Common myeloid progenitor, CD34-positive (primary cell): ENCODE measurements around the gene COMMD1.
"Not testable (repeated sequence)": the region's sequence is repeated elsewhere in the genome, so short reads cannot be mapped to it uniquely, and the experiment has no call there.

Source experiments
- CTCF ChIA-PET: fragments of 350-600 bp; sonication (Branson Sonifier 250); formaldehyde crosslinking; loops from one replicate; lab custom pipeline; 2021; ENCODE audit warnings: antibody characterized with exemption; lab: Charles Lee
- POLR2A ChIA-PET: fragments of 350-600 bp; sonication (Branson Sonifier 250); formaldehyde crosslinking; loops from one replicate; lab custom pipeline; 2021; ENCODE audit warnings: antibody characterized with exemption; lab: Charles Lee
- DNase-seq, 3 donors: peaks; one replicate each; pipeline versions ENCODE4 v3.0.0 to v3.0.0-alpha.2; 2013
- H3K27ac ChIP-seq, 2 experiments: 1 replicate in 1 of 2; 2 replicates in 1 of 2; pipeline ENCODE4 v1.7.0; 2013; ENCODE audit warnings: inconsistent platforms in 2 of 2, low read length in 2 of 2, mild to moderate bottlenecking in 2 of 2, low read depth in 1 of 2, moderate library complexity in 1 of 2; ENCODE audit not compliant: severe bottlenecking in 2 of 2, insufficient read depth in 1 of 2, poor library complexity in 1 of 2
- H3K27me3 ChIP-seq, 5 experiments: replicated peaks in 2 of 5; 1 replicate in 3 of 5; 2 replicates in 2 of 5; pipeline versions ENCODE4 v1.6.1 to v1.7.0; 2013; ENCODE audit warnings: low read length in 4 of 5, mild to moderate bottlenecking in 2 of 5, moderate library complexity in 2 of 5, inconsistent platforms in 1 of 5; ENCODE audit not compliant: insufficient read depth in 5 of 5, control insufficient read depth in 4 of 5
- H3K36me3 ChIP-seq, 4 experiments: 1 replicate in 2 of 4; 2 replicates in 2 of 4; pipeline versions ENCODE4 v1.6.1 to v1.7.0; 2013; ENCODE audit warnings: low read length in 3 of 4, control low read depth in 1 of 4, mild to moderate bottlenecking in 1 of 4; ENCODE audit not compliant: control insufficient read depth in 4 of 4, insufficient read depth in 4 of 4
- H3K4me1 ChIP-seq, 4 experiments: 1 replicate in 3 of 4; 2 replicates in 1 of 4; pipeline versions ENCODE4 v1.6.1 to v1.7.1; 2013; ENCODE audit warnings: low read length in 3 of 4, mild to moderate bottlenecking in 3 of 4, control low read depth in 1 of 4, inconsistent platforms in 1 of 4, moderate library complexity in 1 of 4; ENCODE audit not compliant: control insufficient read depth in 4 of 4, insufficient read depth in 4 of 4; ENCODE audit errors: control extremely low read depth in 1 of 4
- H3K4me3 ChIP-seq, 7 experiments: 1 replicate in 4 of 7; 2 replicates in 3 of 7; pipeline versions ENCODE4 v1.5.1 to v1.7.0; 2013; ENCODE audit warnings: mild to moderate bottlenecking in 7 of 7, low read length in 6 of 7, moderate library complexity in 6 of 7, inconsistent platforms in 2 of 7, low read depth in 2 of 7, control low read depth in 1 of 7; ENCODE audit not compliant: insufficient read depth in 4 of 7, control insufficient read depth in 1 of 7; ENCODE audit errors: extremely low read depth in 1 of 7
- H3K9me3 ChIP-seq, 5 experiments: 1 replicate in 4 of 5; 2 replicates in 1 of 5; pipeline versions ENCODE4 v1.6.1 to v1.7.1; 2013; ENCODE audit warnings: low read length in 4 of 5, mild to moderate bottlenecking in 2 of 5, inconsistent platforms in 1 of 5, low read depth in 1 of 5, moderate library complexity in 1 of 5; ENCODE audit not compliant: control insufficient read depth in 4 of 5, insufficient read depth in 2 of 5; ENCODE audit errors: control extremely low read depth in 1 of 5
- WGBS: methylation state at CpG from one replicate; pipeline ENCODE4 v1.1.5; 2013; ENCODE audit not compliant: insufficient coverage; 5-methylcytosine and 5-hydroxymethylcytosine counted together

COMMD1 gene

DNA sequence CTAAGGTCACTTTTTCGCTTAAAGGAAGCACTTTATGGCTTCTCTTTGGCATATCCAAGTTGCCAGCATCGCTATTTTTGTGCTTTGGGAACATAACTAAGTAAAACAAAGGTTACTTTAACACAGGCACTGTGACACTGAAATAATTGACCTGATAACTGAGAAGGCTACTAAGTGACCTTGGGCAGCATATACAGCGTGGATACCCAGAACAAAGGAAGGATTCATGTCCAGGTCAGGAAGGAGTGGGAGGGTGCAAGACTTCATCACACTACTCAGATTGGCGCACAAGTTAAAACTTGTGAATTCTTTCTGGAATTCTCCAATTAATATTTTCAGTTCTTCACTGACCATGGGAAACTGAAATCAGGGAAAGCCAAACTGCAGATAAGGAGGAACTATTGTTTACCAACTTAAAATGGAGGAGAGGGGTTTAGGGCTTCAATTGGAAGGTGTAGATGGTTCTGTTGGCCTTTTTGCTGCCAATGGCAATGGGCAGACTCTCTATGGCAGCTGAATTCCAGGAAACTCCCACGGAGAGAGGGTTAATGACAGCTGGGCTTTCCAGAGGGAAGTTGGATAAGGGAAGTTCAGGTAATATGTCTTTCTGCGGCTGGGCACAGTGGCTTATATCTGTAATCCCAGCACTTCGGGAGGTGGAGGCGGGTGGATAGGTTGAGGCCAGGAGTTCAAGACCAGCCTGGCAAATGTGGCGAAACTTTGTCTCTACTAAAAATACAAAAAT, 45.3 kb downstream of the COMMD1 start:
- H3K36me3 ChIP-seq = no peaks in the 10 kb centered on the region
- H3K4me1 ChIP-seq = peaks cover 0 to 2% (median 0%) of the 10 kb centered on the region in 4 experiments
- no peak overlapping the region for H3K27ac ChIP-seq
- H3K4me3 ChIP-seq = no peak overlapping the region
- H3K27me3 ChIP-seq = no peaks in the 10 kb centered on the region
- DNase-seq = no peak
- 99% methylated on average over 9 of the region's 9 CpGs for WGBS
- ChIA-PET POLR2A (no interaction called here), CTCF (no interaction called here)
- peaks cover 0 to 12% (median 5%) of the 10 kb centered on the region in 5 experiments for H3K9me3 ChIP-seq

- CTCF ChIA-PET = interaction anchor here (0.8 kb wide), 1 partner anchor 60 kb away, joined by 3 read pairs; no protein-coding TSS in a partner anchor
- WGBS = 100% methylated on average over 1 of the region's 2 CpGs
- peaks cover 0 to 2% (median 0%) of the 10 kb centered on the region in 4 experiments for H3K4me1 ChIP-seq
- H3K27ac ChIP-seq = no peak overlapping the region
- no peak for DNase-seq
- H3K9me3 ChIP-seq = peaks cover 0 to 12% (median 5%) of the 10 kb centered on the region in 5 experiments
- no peaks in the 10 kb centered on the region for H3K27me3 ChIP-seq
- no peak overlapping the region for H3K4me3 ChIP-seq
- POLR2A ChIA-PET = no interaction called here
- no peaks in the 10 kb centered on the region for H3K36me3 ChIP-seq
Measured at GRCh38 chr2:61951881-61952280, 46.4 kb downstream of the COMMD1 start.

- DNase-seq = no peak
- no CpG with 5 or more reads among the region's 1 CpG for WGBS
- H3K27ac ChIP-seq = no peak overlapping the region
- H3K4me1 ChIP-seq = peaks cover 0 to 5% (median under 1%) of the 10 kb centered on the region in 4 experiments
- H3K36me3 ChIP-seq = no peaks in the 10 kb centered on the region
- no peak overlapping the region for H3K4me3 ChIP-seq
- ChIA-PET POLR2A (no interaction called here), CTCF (interaction anchor here (1.8 kb wide), 1 partner anchor 33 kb away, joined by 5 read pairs; no protein-coding TSS in a partner anchor)
- H3K9me3 ChIP-seq = peaks cover 0 to 12% (median 5%) of the 10 kb centered on the region in 5 experiments
- no peaks in the 10 kb centered on the region for H3K27me3 ChIP-seq
Measured at GRCh38 chr2:61952288-61952687, 46.8 kb downstream of the COMMD1 start.

DNA sequence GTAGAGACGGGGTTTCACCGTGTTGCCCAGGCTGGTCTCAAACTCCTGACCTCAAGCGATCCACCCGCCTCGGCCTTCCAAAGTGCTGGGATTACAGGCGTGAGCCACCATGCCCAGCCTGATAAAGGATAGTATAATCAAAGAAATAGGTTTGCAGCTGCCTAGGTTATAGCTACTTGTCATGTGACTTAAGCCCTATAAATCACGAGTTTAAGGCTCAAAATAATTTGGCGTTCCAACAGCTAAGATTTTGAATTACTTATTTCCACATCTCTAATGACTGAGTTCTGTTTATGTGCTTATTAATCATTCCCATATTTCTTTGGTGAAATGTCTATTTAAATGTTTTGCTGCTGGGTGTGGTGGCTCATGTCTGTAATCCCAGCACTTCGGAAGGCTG, 49.4 kb downstream of the COMMD1 start:
- H3K36me3 ChIP-seq, H3K27me3 ChIP-seq, H3K4me3 ChIP-seq, DNase-seq, H3K27ac ChIP-seq: not testable (repeated sequence)
- POLR2A ChIA-PET = interaction anchor here (0.6 kb wide), 1 partner anchor 810 kb away, joined by 3 read pairs; no protein-coding TSS in a partner anchor
- CTCF ChIA-PET = interaction anchor here (1.0 kb wide), 1 partner anchor 11 kb away, joined by 3 read pairs; no protein-coding TSS in a partner anchor
- Histone ChIP-seq H3K4me1 (peaks cover 0 to 13% (median 9%) of the 10 kb centered on the region in 4 experiments), H3K9me3 (peaks cover 0 to 12% (median 5%) of the 10 kb centered on the region in 5 experiments)
- 93% methylated on average over 8 of the region's 9 CpGs for WGBS

DNA sequence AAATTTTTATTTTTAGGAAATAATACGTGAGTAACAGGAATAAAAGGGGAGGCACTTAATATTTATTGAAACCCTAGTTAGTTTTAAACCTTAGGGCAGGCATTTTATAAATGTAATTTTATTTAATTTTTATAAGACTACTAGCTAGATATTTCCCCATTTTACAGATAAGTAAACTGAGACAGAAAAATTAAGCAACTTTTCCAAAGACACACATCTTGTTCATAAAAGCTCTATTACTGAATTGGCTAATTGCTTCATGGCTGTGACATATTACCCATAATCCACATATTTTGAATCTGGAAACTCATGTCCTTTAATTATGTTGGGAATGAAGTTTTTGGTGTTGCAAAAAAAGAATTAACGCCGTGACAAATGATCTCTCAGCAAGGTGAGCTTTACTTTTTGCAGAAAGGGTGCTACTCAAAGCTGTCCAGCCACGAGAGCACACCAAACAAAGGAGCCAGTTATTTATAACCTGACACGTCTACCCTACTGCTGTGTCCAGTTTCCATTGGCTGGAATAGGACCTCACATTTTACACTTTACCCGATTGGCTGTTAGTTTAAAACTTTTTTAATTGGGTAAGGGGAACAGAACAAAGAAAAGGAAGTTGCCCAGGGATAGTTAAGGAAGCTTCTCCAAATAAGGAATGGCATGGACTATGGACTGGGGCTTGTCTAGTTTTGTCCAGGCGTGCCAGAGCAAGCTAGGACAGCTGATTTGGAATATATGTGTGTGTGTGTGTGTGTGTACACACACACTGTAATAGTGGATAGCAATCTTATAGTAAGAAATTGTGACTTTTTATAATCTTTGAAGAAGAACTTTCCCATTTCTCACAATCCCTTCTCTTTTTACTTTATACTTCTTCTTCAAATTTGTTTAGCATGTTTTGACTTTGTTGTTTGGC, 54.2 kb downstream of the COMMD1 start:
- DNase-seq = no peak
- POLR2A ChIA-PET = interaction anchor here (0.7 kb wide), 1 partner anchor 516 kb away, joined by 3 read pairs; no protein-coding TSS in a partner anchor
- Histone ChIP-seq H3K27ac (no peak overlapping the region), H3K9me3 (peaks cover 0 to 8% (median 3%) of the 10 kb centered on the region in 5 experiments), H3K27me3 (no peaks in the 10 kb centered on the region), H3K4me1 (peaks cover 0 to 12% (median 9%) of the 10 kb centered on the region in 4 experiments), H3K4me3 (no peak overlapping the region), H3K36me3 (peaks cover 0 to 3% (median under 1%) of the 10 kb centered on the region in 4 experiments)
- WGBS = 100% methylated on average over 4 of the region's 7 CpGs
- CTCF ChIA-PET = interaction anchor here (1.3 kb wide), 1 partner anchor 10 kb away, joined by 3 read pairs; no protein-coding TSS in a partner anchor

GRCh38 chr2:61961231-61961901, 55.9 kb downstream of the COMMD1 start:
- WGBS = 71% methylated on average over 1 of the region's 2 CpGs
- Histone ChIP-seq H3K4me3 (no peak overlapping the region), H3K4me1 (peaks cover 0 to 12% (median 9%) of the 10 kb centered on the region in 4 experiments), H3K9me3 (peaks cover 0 to 8% (median 3%) of the 10 kb centered on the region in 5 experiments), H3K27ac (no peak overlapping the region), H3K36me3 (peaks cover 0 to 3% (median under 1%) of the 10 kb centered on the region in 4 experiments), H3K27me3 (no peaks in the 10 kb centered on the region)
- DNase-seq = no peak
- ChIA-PET POLR2A (no interaction called here), CTCF (no interaction called here)
